HG02852 (cell line): Measurements from ENCODE around the gene SLC25A21.
"Not testable (repeated sequence)": the region's sequence is repeated elsewhere in the genome, so short reads cannot be mapped to it uniquely, and the experiment has no call there.

ENCODE experiments used
- ATAC-seq: cut with Tn5 transposase; IDR thresholded peaks from one replicate; pipeline ENCODE4 v1.9.1; 2021; ENCODE audit warnings: mild to moderate bottlenecking, moderate library complexity; ENCODE audit not compliant: unreplicated experiment

SLC25A21 gene

DNA sequence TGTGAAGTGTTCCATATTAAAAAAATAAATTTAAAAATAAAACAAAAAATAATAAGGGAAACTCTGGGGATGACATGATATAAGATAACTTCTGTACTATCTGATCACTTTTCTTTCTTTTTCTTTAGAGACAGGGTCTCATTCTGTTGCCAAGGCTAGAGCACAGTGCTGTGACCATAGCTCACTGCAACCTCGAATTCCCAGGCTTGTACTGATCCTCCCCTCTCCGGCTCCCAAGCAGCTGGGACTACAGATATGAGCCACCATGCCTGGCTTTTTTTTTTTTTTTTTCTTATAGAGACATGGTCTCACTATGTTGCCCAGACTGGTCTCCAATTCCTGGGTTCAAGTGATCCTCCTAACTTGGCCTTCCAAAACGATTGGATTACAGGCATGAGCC lies 14.9 kb upstream of the SLC25A21 start:
- no peak for ATAC-seq

DNA sequence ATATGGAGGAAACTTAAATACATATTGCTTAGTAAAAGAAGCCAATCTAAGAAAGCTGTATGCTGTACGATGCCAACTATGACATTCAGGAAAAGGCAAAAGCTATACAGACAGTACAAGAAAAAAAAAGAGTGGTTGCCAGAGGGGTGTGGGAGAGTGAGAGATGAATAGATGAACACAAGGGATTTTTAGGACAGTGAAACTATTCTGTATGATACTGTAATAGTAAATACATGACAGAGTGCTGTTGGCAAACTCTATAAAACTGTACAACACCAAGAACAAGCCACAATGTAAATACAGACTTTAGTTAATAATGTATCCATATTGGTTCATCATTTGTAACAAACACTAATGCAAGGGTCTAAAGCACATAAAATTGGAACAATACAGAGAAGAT lies 14.5 kb upstream of the SLC25A21 start:
- ATAC-seq, result no peak

DNA sequence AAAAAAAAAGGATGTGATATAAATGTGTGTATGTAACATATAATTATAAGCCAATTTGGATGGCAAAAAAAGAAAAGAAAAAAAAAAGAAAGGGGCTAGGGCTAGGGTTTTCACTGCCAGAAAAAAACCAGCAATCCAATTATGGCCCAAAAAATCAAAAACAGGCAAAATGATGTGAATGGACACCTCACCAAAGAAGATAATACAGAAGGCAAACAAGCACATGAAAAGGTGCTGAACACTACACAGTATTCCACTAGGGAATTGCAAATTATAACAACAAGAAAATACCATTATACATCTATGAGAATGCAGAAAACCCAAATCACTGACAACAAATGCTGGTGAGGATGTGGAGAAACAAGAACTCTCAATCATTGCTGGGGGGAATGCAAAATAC lies 13.3 kb upstream of the SLC25A21 start:
- no peak for ATAC-seq

DNA sequence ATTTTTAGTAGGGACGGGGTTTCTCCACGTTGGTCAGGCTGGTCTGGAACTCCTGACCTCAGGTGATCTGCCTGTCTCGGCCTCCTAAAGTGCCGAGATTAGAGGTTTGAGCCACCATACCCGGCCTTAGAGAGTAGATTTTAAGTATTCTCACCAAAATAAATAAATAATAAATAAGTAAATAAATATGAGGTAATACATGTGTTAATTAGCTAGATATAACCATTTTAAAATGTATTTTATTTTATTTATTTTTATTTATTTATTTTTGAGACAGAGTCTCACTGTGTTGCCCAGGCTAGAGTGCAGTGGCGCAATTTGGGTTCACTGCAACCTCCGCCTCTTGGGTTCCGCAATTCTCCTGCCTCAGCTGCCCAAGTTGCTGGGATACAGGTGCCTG lies 12.1 kb upstream of the SLC25A21 start:
- ATAC-seq, result not testable (repeated sequence)

DNA sequence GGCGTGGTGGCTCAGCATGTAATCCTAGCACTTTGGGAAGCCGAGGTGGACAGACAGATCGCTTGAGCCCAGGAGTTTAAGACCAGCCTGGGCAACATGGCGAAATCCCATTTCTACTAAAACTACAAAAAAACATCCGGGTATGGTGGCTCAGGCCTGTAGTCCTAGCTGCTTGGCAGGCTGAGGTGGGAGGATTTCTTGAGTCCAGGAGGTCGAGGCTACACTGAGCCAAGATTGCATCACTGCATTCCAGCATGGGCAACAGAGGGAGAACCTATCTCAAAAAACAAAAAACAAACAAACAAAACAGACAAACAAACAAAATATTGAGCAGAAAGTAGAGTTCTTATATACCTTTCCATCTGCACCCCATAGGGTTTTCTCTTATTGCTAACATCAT lies 9.0 kb upstream of the SLC25A21 start:
- no peak for ATAC-seq

DNA sequence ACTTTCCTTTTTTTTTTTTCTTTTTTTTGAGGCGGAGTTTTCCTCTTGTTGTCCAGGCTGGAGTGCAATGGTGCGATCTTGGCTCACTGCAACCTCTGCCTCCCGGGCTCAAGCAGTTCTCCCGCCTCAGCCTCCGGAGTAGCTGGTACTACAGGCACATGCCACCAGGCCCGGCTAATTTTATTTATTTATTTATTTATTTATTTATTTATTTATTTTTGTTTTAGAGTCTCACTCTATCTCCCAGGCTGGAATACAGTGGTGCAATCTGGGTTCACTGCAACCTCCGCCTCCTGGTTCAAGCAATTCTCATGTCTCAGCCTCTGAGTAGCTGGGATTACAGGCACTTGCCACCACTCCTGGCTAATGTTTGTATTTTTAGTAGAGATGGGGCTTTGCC lies 8.5 kb upstream of the SLC25A21 start:
- ATAC-seq, result not testable (repeated sequence)

DNA sequence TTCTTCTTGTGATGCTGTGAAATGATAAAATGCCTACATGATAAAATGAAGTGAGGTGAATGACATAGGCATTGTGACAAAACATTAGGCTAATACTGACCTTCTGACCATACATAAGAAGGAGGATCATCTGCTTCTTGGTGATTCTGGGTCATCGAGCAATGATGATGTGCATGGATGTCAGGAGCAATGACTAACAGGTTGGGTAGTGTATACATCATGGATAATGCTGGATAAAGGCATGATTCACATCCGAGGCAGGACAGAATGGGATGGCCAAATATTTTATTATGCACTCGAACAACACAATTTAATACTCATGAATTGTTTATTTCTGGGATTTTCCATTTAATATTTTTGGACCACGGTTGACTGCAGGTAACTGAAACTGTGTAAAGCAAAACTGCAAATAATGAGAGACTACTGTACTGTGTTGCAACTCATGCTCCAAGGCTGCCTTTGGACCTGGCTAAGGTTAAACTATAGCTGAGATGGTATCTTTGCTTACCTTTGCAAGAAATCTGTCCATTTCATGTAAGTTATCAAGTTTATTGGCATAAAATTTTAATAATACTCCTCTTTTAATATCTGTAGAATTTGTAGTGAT lies 7.6 kb upstream of the SLC25A21 start:
- no peak for ATAC-seq

DNA sequence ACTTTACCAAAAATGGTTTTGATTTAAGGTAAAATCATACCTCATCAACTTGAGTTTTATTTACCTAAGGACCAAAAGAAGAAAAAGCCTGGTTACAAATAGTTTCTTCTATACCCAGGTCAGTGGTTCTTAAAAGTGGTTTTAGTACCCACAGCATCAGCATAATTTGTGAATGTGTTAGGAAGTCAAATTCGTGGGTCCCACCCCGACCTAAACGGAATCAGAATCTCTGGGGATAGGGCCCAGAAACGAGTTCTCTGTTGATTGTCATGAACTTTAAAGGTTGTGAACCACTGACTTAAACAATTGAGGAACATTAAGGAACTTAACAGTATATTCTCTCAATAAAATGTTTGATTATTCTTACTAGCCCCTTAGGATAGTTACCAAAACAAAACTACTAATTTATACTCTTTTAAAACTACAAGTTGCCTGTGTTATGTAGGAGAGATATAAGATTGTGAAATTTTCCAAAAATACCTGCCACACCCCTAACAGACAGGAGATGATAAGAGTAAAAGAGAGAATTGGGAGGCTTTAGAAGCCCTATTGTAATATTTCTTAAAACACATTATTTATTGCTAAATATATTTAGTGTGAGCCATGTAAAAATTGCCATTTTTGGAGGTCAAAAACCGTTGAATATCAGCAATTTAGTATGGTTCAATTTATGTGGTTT lies 669 bp upstream of the SLC25A21 start:
- no peak for ATAC-seq

DNA sequence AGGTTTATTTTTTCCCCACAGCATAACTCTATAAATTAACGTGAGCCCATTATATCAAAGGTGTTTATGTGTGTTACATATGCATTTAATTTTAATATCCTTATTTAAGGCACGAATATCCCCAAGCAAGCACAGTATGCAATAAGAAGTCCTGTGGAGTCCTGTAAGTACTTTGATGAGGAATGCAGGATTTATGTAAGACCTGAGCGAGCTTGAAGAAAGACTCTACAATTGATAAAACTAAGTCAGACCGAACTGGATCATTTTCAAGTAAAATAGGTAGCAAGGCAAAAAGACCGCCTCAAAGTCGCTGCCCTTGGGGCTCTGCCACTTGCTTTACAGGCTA lies 755 bp downstream of the SLC25A21 start:
- ATAC-seq, result no peak

DNA sequence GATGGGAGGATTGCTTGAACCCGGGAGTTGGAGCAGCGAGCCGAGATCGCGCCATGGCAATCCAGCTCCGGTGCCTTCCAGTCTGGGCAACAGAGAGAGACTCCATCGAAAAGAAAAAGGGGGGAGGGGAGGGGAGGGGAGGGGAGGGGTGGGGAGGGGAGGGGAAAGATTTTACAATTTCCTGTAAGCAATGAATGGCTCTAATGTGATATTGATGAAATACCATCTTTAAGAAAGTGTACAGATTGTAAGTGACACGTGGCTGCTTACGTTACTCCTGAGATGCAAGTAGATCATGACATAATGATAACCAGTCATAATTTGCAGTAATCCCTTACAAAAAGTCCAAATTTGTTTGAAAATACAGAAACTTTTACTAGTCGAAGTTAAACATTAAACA lies 1.4 kb downstream of the SLC25A21 start:
- ATAC-seq, result no peak

DNA sequence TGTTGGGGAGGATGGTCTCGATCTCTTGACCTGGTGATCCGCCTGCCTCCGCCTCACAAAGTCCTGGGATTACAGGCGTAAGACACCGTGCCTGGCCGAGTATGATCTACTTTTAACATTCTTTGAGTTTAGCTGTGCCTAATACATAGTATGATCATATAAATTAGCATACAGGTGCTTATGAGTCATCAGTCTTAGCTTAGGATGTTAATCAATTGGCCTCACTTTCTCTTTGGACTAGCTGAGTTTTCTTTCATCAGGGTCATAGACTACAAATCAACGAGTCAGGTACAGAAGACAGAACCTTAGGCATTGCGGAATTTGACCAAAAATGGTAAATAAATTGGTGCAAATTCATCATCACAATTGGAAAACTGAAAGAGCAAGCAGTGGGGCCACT lies 2.2 kb downstream of the SLC25A21 start:
- no peak for ATAC-seq

DNA sequence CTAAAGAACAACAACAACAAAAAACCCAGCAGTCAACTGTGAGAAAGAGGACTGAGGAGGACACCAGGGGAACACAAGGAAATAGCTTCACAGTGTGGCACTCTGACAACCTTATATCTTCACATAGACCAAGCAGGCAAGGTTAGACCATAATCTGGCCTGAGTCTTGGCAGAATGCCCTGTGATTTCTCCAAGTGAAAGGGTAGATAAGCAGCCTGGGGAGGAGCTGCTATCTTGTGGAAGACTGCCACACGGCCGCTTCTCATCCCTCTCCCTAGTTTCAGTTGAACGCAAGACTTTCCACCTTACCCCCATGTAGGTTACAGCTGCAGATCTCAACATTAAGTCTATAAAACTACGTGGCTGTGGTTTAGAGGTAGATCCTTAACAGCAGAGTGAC lies 3.7 kb downstream of the SLC25A21 start:
- ATAC-seq, result no peak

DNA sequence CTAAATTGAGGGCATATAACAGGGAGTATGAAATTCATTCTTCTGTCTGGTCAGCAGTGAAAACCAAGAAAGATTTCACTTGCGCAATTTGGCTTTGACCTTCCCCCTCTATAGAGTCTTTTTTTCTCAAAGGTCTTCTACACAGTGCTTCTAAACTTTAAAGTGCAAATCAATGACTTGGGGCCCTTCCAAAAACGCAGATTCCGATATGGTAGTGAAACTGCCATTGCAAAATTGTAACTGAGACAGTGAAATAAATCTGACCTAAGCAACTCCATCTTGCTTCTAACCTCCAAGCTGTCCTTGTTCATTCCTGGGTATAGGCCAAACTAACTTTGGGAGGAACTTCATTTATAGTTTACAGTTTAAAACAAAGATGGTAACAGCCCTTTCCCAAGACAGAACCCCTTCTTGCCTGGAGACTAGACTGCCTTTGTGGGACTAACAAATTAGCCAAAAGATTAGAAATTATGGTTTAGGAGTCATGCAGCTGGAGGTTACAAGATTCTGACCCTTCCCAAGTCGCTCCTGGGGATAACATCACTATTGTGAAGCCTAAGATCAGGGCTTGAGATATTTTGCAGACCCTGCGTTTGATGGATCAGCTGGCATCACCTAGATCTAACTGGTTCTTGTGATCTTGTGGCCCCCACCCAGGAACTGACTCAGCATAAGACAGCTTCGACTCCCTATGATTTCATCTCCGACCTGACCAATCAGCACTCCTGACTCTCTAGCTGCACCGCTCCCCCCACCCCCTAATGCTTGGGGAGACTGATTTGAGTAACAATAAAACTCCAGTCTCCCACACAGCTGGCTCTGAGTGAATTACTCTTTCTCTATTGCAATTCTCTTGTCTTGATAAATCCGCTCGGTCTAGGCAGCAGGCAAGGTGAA lies 5.0 kb downstream of the SLC25A21 start:
- no peak for ATAC-seq

DNA sequence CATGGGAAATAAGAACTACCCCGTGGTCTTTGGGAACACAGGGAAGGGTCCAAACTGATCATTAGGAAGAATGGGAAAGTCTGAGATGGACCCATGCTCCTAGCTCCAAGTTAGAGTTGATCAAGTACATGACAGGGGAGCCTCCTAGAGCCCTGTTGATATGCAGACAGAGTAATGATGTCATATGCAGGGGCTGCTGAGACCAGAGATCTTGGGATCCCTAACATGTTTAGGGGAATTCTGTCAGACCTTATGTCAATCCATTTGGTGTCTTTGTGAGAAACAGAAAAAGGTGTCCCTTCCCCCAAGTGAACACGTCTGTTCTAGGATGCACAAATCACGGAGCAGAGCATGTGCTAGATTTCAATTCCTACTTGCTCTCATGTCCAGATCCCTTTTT lies 6.6 kb downstream of the SLC25A21 start:
- no peak for ATAC-seq

DNA sequence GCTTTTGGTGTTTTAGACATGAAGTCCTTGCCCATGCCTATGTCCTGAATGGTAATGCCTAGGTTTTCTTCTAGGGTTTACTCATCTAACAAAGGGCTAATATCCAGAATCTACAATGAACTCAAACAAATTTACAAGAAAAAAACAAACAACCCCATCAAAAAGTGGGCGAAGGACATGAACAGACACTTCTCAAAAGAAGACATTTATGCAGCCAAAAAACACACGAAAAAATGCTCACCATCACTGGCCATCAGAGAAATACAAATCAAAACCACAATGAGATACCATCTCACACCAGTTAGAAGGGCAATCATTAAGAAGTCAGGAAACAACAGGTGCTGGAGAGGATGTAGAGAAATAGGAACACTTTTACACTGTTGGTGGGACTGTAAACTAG lies 10.1 kb downstream of the SLC25A21 start:
- ATAC-seq, result not testable (repeated sequence)

DNA sequence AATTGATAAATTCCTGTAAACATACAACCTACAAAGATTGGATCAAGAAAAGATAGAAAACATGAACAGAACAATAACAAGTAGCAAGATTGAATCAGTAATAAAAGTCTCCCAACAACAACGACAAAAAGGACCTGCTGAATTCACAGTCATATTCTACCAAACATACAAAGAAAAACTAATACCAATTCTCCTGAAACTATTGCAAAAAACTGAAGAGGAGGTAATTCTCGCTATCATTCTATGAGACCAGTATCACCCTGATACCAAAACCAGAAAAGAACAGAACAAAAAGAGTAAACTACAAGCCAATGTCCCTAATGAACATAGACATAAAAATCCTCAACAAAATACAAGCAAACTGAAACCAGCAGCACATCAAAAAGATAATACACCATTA lies 14.4 kb downstream of the SLC25A21 start:
- no peak for ATAC-seq

DNA sequence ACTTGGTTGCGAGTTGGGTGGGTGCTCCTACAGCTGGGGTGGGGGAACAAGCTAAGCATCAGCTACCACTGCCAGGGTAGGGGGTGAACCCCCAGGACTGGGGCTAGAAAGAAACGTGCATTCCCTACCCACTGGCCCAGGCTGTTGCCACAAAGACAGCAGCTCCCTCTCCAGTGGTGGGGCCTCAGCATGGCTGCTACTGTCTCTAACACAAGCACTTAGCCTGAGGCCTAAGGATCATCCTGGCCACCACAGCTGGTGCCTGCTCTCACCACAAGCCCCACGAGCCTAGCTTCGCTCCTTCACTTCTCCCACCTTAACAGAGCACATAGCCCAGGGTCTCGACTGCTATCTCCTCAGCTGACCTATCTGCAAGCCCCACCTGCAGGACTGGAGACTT lies 18.9 kb downstream of the SLC25A21 start:
- no peak for ATAC-seq

DNA sequence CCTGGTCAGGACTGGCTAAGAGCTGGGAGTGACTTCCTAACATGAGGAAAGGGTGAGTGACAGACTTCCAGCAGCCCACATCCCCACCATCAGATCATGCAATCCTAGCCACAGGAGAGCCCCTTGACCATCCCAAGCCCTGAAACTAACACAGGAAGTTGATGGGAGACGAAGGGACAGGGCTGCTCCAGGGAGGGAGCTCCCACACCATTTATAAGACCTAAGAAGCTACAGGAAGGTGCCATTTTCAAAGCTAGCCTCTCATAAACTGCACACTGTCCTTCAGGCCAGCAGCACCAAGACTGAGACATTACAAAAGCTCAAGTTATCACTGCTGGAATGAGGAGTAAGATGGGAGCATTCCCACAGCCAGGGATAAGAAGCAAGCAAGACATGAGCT lies 19.4 kb downstream of the SLC25A21 start:
- ATAC-seq, result no peak

DNA sequence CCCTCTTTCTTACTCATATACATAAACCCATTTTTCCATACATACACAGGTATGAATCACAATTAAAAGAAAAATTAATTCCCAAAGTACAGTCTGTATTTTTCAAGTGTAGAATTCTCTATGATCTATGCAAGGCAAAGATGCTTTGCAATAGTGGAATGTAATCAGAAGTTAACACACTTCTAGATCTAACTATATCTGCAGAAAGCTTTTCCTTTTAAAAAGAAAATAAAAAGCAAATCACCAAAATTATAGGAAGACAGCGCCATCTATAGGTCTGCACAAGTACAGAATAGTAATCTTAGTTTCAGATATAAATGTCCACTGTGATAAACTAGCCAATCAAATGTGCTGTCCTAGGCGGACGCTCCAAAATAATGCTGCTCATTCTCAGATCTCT lies 22.0 kb downstream of the SLC25A21 start:
- ATAC-seq, result no peak

DNA sequence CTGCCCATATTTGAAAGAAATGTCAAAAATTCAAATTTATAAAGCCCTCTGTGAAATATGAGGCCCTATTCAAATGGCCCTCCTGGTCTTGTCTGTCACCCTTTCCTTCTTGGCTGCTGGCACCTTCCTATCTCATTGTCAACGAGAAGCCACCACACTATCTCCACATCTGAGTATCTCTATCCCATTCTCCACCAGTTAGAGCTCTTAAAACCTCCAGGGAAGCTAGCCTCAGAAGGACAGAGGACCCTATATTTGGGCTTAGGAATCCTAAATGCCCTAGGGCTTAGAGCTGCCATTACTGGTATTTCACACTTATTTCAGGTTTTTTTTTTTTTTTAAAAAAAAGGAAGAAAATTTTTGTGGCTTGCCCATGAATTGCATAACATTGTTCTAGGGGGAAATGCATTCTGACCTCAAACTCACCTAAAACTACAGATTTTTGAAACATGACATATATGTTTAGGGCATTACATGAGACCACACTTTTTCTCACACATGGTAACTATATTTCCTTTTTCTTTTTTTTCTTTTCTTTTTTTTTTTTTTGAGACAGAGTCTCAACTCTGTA lies 25.0 kb downstream of the SLC25A21 start:
- no peak for ATAC-seq

DNA sequence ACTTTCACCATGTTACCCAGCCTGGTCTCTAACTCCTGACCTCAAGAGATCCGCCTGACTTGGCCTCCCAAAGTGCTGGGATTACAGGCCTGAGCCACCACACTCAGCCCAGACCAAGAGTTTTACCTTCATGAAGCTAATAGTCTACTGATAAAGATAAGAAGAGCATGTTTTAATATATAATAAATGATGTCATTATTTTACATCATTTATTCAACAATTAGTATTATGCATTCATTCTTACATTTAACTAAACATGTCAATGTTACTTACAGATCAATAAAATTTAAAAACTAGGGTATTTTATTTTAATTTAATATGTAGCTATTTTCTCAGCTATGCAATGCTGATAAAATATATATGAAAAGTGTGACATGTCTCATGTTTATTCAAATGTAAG lies 26.0 kb downstream of the SLC25A21 start:
- not testable (repeated sequence) for ATAC-seq

DNA sequence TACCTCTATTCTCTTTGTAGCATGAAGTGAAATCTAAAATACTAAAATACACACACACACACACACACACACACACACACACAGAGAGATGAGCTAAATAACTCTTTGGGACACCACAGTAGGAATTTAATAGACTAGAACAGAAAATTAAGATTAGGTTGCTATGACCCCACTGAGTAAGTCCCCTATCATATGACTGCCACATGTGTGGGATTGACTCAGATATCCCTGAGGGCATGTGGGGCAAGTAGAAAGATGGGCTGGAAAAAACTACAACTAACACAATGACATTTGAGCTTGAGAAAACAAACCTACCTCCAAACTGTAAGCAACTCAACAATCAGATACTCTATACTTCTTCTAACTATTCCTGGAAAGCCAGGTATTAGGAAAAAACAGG lies 27.0 kb downstream of the SLC25A21 start:
- ATAC-seq, result no peak
